Measurements from ENCODE around the gene TMEM273.

The TMEM273 gene

DNA sequence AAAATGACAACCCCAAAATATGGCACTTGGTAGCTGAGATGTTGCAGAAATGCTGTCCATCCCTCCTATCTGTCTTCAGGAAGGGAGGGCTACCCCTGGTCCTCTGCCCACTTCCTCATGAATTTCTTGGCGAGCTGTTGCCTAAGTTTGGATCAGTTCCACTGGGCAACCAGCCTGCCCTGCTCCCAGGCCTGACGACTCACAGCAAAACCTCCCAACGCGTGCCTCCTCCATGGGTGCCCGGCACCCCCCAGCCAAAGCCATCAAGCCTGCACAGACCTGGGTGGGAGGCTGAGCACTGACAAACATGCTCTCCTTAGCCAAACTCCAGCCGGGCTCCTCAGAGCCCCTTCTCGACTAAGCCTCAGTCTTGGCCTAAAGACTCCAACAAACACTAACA lies 81.7 kb downstream of the TMEM273 start:
- Histone ChIP-seq H4K20me1 (ENCODE audit: insufficient read depth, low read length) (no peaks in the 10 kb centered on the region), H3K27ac (ENCODE audit: low read length) (no peak overlapping the region), H3K9me3 (ENCODE audit: insufficient read depth, low read length, severe bottlenecking) (no peaks in the 10 kb centered on the region), H3K79me2 (ENCODE audit: insufficient read depth, low read length) (no peaks in the 10 kb centered on the region), H3K4me3 (ENCODE audit: low read depth in 1 of 2, low read length in 2 of 2) (no peak overlapping the region), H3K27me3 (ENCODE audit: insufficient read depth, low read length, poor library complexity) (no peaks in the 10 kb centered on the region), H2AFZ (ENCODE audit: low read depth, low read length) (no peak overlapping the region), H3K9ac (ENCODE audit: low read depth, low read length) (no peak overlapping the region), H3K4me1 (ENCODE audit: insufficient read depth, low read length) (no peaks in the 10 kb centered on the region), H3K4me2 (ENCODE audit: insufficient read depth, low read length) (no peak overlapping the region), H3K36me3 (ENCODE audit: insufficient read depth, low read length) (no peaks in the 10 kb centered on the region)
- ATAC-seq (ENCODE audit: insufficient read depth, low read depth), result no peak
- DNase-seq, result no peak
- no peak for TF ChIP-seq EZH2 (IDR thresholded peaks at IDR 0.05; ENCODE audit: borderline replicate concordance, low read depth, low read length, severe bottlenecking)
- TF ChIP-seq, protein P1, sequence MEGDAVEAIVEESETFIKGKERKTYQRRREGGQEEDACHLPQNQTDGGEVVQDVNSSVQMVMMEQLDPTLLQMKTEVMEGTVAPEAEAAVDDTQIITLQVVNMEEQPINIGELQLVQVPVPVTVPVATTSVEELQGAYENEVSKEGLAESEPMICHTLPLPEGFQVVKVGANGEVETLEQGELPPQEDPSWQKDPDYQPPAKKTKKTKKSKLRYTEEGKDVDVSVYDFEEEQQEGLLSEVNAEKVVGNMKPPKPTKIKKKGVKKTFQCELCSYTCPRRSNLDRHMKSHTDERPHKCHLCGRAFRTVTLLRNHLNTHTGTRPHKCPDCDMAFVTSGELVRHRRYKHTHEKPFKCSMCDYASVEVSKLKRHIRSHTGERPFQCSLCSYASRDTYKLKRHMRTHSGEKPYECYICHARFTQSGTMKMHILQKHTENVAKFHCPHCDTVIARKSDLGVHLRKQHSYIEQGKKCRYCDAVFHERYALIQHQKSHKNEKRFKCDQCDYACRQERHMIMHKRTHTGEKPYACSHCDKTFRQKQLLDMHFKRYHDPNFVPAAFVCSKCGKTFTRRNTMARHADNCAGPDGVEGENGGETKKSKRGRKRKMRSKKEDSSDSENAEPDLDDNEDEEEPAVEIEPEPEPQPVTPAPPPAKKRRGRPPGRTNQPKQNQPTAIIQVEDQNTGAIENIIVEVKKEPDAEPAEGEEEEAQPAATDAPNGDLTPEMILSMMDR (IDR thresholded peaks at IDR 0.05; ENCODE audit: borderline replicate concordance, extremely low read depth, low read length, poor library complexity, severe bottlenecking), result no peak

DNA sequence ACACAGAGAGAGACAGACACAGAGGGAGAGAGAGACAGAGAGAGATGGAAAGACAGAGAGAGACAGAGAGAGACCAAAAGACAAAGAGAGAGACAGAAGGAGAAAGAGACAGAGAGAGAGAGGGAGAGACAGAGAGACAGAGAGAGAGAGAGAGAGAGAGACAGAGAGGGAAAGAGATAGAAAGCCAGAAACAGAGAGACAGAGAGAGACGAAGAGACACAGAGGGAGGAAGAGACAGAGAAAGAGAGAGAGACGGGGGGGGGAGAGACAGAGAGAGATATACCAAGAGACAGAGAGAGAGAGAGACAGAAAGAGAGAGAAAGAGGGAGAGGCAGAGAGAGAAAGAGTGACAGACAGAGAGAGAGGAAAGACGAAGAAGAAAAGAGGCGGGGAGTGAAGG lies 83.1 kb downstream of the TMEM273 start:
- Histone ChIP-seq H3K79me2 (ENCODE audit: insufficient read depth, low read length) (no peaks in the 10 kb centered on the region), H2AFZ (ENCODE audit: low read depth, low read length) (no peak overlapping the region), H3K9me3 (ENCODE audit: insufficient read depth, low read length, severe bottlenecking) (no peaks in the 10 kb centered on the region), H3K27me3 (ENCODE audit: insufficient read depth, low read length, poor library complexity) (no peaks in the 10 kb centered on the region), H3K27ac (ENCODE audit: low read length) (no peak overlapping the region), H3K36me3 (ENCODE audit: insufficient read depth, low read length) (no peaks in the 10 kb centered on the region), H3K4me3 (ENCODE audit: low read depth in 1 of 2, low read length in 2 of 2) (no peak overlapping the region), H3K4me1 (ENCODE audit: insufficient read depth, low read length) (no peaks in the 10 kb centered on the region), H3K9ac (ENCODE audit: low read depth, low read length) (no peak overlapping the region), H4K20me1 (ENCODE audit: insufficient read depth, low read length) (no peaks in the 10 kb centered on the region), H3K4me2 (ENCODE audit: insufficient read depth, low read length) (no peak overlapping the region)
- no peak for ATAC-seq (ENCODE audit: insufficient read depth, low read depth)
- no peak for DNase-seq
- TF ChIP-seq, protein P1 (IDR thresholded peaks at IDR 0.05; ENCODE audit: borderline replicate concordance, extremely low read depth, low read length, poor library complexity, severe bottlenecking), result no peak
- no peak for TF ChIP-seq EZH2 (IDR thresholded peaks at IDR 0.05; ENCODE audit: borderline replicate concordance, low read depth, low read length, severe bottlenecking)

All from DND-41 (cell line).